Neutrophil (primary cell): ENCODE data around the gene CNKSR1.

ENCODE experiments used
- H3K27ac ChIP-seq: fragments of 200-600 bp; sonication (generic); 2 replicates; pipeline ENCODE4 v1.5.1; 2016; ENCODE audit warnings: mild to moderate bottlenecking, moderate library complexity
- H3K27me3 ChIP-seq: fragments of 200-600 bp; sonication (generic); 2 replicates; pipeline ENCODE4 v1.6.0; 2016; ENCODE audit warnings: mild to moderate bottlenecking
- H3K36me3 ChIP-seq: fragments of 200-600 bp; sonication (generic); 2 replicates; pipeline ENCODE4 v1.5.1; 2017
- H3K4me1 ChIP-seq, 2 experiments: fragments of 200-600 bp in 1 of 2; sonication (generic) in 1 of 2; 1 replicate in 1 of 2; 2 replicates in 1 of 2; pipeline versions ENCODE4 v1.5.1 to v1.6.1; 2013 to 2016; ENCODE audit warnings: low read depth in 1 of 2, low read length in 1 of 2, mild to moderate bottlenecking in 1 of 2, moderate library complexity in 1 of 2; ENCODE audit not compliant: control insufficient read depth in 1 of 2, insufficient read depth in 1 of 2
- H3K4me3 ChIP-seq, 2 experiments: fragments of 200-600 bp in 1 of 2; sonication (generic) in 1 of 2; 1 replicate in 1 of 2; 2 replicates in 1 of 2; pipeline ENCODE4 v1.5.1; 2013 to 2016; ENCODE audit warnings: low read depth in 1 of 2, low read length in 1 of 2, mild to moderate bottlenecking in 1 of 2, moderate library complexity in 1 of 2
- H3K9me3 ChIP-seq: fragments of 200-600 bp; sonication (generic); 2 replicates; pipeline ENCODE4 v1.5.1; 2016
- CTCF ChIP-seq: fragments of 200-600 bp; sonication (generic); IDR thresholded peaks from 2 replicates; pipeline ENCODE4 v1.5.1; 2016; ENCODE audit warnings: antibody characterized with exemption

Gene CNKSR1

GRCh38 chr1:26175346-26175745 is 1.9 kb upstream of the CNKSR1 start:
- Histone ChIP-seq H3K4me1 (peaks cover 2 to 3% of the 10 kb centered on the region in 2 experiments), H3K27ac (no peak overlapping the region), H3K36me3 (no peaks in the 10 kb centered on the region), H3K9me3 (no peaks in the 10 kb centered on the region), H3K4me3 (no peak overlapping the region), H3K27me3 (no peaks in the 10 kb centered on the region)
- no peak for TF ChIP-seq CTCF

- TF ChIP-seq CTCF = no peak
- Histone ChIP-seq H3K4me1 (no peaks in the 10 kb centered on the region), H3K27ac (no peak overlapping the region), H3K4me3 (no peak overlapping the region), H3K36me3 (no peaks in the 10 kb centered on the region), H3K27me3 (no peaks in the 10 kb centered on the region), H3K9me3 (no peaks in the 10 kb centered on the region)
Measured at GRCh38 chr1:26180010-26180506, 2.8 kb downstream of the CNKSR1 start.

GRCh38 chr1:26181586-26182382 is 4.5 kb downstream of the CNKSR1 start:
- Histone ChIP-seq H3K4me3 (no peak overlapping the region), H3K9me3 (no peaks in the 10 kb centered on the region), H3K27ac (no peak overlapping the region), H3K36me3 (no peaks in the 10 kb centered on the region), H3K27me3 (no peaks in the 10 kb centered on the region), H3K4me1 (no peaks in the 10 kb centered on the region)
- TF ChIP-seq CTCF = no peak

- TF ChIP-seq CTCF = no peak
- H3K4me1 ChIP-seq = no peaks in the 10 kb centered on the region
- no peaks in the 10 kb centered on the region for H3K27me3 ChIP-seq
Measured at GRCh38 chr1:26182383-26182696, 5.0 kb downstream of the CNKSR1 start.

GRCh38 chr1:26184086-26184485 is 6.8 kb downstream of the CNKSR1 start:
- Histone ChIP-seq H3K36me3 (no peaks in the 10 kb centered on the region), H3K4me1 (no peaks in the 10 kb centered on the region), H3K27me3 (no peaks in the 10 kb centered on the region), H3K27ac (no peak overlapping the region), H3K9me3 (no peaks in the 10 kb centered on the region), H3K4me3 (no peak overlapping the region)
- TF ChIP-seq CTCF = no peak

More at GRCh38 chr1:26182383-26182696, 5.0 kb downstream of the CNKSR1 start:
- Histone ChIP-seq H3K9me3 (no peaks in the 10 kb centered on the region), H3K4me3 (no peak overlapping the region), H3K27ac (no peak overlapping the region), H3K36me3 (no peaks in the 10 kb centered on the region)
